GM18526 (cell line): ENCODE results near the gene S100A10.

ENCODE experiments used
- POLR2A ChIP-seq: IDR thresholded peaks from 3 replicates; pipeline ENCODE4 v1.6.1; 2011; ENCODE audit not compliant: insufficient read length; ENCODE audit errors: extremely low read depth

S100A10 gene

DNA sequence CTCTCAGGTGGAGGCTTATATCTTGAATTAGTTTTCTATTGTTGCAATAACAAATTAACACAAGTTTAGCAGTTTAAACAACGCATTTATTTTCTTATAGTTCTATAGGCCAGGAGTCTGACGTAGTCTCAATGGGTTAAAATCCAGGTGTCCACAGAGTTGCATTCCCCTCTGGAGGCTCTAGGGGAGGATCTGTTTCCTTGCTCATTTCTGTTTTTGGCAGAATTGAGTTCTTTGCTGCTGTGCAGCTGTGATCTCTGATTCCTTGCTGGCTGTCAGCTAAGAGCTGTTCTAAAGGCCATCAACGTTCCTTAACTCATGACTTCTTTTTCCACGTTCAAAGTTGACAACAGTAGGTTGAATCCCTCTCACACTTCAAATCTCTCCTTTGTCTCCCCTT lies 31.8 kb downstream of the S100A10 start:
- TF ChIP-seq POLR2A, result no peak

DNA sequence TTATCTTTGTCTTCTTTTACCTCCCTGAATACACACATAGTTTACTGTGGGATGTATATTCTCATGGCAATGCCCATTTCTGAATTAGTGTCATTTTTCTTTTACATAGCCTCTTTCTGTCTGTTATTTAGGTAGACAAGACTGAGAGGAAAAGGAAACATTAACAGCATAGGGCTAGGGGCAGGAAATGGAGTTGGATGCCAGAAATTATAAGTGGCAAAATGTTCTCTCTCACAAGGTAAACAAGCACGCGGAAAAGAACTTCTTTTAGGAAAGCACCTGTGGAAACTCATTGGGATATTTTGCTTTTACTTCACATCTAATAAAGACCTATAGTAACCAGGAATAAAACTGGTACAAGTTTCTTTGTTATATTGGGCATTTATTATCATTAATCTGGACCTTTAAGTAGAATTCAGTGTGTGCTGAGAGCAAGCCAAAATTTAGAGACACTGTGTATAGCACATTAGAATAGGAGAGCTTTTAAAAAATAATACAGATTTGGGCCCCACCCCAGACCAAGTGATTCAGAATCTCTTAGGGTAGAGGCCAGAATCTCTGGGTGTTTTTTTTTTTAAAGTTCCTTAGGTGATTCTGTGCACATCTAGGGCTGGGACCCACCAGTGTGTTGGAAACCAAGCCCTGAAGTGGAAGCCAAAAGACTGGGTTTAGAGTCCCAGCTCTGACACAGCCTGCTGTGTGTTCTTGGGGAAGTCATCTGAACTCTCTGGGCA lies 32.7 kb downstream of the S100A10 start:
- TF ChIP-seq POLR2A, result no peak

DNA sequence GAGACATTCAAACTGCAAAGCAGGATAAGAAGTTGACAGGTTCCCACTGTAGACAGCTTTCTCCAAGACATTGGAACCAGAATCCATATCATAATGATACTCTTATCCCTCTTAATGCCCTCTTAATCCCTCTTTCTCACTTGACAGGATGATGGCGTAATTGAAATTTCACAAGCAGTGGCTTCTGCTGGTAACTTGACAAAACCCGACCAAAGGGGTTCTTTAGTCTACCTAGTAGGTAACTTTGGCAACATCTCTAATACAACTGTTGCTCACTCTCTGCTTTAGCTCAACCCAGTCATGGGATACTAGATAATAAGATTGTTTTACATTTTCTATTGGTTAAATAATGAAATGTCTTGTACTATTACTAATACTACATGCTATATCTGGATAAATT lies 34.7 kb downstream of the S100A10 start:
- TF ChIP-seq POLR2A, result no peak

DNA sequence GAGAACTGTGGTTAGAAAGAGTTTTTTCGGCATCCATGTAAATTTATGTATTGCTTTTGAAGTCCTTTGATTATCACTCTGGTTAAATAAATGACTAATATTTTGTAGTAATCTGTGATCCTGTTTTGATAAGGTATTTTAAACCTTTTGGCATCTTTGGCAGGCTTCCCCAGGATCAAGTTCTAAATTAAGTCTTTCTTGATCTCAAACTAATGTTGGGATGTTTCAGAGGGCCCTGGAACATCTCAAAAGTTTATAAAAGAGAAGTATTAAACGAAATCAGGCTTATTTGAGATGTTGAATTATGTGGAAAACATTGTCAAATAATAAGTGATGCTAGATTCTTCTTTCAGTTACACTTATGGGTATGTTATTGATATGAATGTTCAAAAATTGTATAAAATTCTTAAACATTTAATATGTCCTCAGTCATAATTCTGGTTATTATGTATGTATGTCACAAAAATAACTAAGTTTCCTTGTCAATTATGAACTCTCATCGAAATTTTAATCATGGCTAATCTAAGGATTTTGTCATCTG lies 36.6 kb downstream of the S100A10 start:
- TF ChIP-seq POLR2A, result no peak

DNA sequence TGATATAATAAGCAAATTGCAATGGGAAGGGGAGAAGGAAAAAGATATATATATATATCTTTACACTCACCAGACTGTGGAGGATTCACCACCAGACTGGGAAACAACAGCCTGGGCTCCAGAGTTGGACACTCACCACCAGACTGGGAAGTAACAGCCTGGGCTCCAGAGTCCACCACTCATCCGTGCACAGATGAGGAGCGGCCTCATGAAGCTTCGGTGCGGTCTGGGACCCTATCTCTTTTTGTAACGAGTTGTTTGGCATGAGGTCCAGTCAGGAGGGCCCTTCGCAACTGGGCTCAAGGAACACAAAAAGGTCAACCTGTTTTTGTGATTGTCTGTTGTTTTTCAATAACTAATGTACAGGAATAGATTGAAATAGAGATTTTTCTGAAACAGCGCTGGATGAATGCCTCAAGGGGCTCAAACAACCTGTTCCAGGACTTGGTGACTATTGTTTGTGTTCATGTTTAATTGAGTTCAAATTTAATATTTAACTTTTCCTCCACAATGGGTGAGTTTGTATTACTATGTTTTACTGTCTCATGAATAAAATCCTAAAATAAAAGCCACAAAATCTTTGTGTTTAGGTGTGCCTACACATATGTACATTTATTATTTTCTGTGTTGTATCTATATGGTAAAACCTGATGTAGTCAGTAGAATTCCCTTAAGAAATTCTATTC lies 40.1 kb downstream of the S100A10 start:
- TF ChIP-seq POLR2A, result no peak

DNA sequence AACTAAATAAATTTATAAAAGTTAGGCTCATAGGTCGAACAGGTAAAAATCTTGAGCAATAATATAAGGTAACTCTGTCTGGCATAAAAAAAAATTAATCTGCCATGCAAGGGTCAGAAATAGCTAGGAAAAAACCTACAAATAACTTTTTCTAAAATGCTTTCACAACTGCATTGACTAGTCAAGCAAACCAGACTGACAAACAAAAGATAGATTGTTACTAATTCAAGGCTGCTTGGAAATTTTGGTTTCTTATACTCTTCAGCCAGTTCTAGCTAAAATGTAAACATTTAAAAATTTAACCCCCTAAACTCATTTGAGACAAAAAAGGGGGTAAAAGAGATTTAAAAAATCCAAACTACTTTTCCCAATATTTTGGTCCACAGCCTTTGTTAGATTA lies 40.8 kb downstream of the S100A10 start:
- no peak for TF ChIP-seq POLR2A

DNA sequence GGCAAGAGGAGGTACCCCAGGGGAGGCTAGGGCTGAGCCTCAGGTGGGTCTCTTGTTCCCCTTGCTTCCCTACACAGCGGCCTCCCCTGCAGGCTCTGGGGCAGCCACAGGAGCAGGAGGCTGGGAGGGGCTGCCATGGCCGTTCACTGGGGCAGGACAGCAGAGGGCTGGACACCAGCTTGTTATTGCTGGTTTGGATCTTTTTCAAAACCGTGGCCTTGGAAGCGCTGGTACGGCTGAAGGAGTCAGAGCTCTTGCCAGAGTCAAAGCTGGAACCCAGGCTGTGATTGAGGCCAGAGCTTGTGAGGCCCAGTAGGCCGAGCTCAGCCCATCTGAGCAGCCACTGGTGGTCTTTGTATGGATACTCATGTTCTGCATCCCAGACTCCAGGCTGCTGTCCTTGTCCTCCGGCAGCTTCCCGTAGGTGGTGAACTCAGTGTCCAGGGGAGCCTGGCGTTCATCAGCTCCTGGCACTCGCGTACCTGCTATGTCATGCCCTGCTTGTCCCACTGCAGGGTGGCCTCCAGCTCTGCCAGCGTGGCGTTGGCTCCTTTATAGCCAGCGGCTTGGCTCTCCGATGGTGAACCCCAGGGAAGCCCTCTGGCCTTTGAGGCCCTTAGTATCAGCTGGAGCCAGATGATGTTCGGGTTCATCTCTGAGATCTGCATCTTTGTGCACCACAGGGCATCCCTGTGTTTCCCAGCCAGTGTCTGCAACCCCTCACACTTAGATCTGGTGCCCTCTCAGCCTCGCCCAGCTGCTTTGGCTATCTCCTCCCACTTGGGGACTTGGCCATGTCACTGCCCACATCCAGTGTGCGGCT lies 44.1 kb downstream of the S100A10 start:
- TF ChIP-seq POLR2A, result no peak

DNA sequence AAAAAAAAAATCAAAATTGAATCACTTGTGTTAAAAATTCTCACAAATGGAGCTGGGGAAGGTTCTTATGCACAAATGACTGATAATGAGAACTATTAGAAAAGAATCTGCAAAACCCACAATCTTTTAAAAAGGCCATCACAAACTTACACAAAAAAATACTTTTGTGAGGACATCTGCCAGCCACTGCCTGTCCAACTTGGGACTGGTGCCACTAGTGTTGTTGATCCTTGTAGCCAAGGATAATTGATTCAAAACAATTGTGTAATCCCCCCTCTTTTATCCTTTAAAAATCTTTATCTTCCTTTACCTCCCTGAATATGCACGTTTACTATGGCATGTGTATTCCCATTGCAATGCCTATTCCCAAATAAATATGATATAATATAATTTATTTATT lies 45.2 kb downstream of the S100A10 start:
- TF ChIP-seq POLR2A, result no peak

DNA sequence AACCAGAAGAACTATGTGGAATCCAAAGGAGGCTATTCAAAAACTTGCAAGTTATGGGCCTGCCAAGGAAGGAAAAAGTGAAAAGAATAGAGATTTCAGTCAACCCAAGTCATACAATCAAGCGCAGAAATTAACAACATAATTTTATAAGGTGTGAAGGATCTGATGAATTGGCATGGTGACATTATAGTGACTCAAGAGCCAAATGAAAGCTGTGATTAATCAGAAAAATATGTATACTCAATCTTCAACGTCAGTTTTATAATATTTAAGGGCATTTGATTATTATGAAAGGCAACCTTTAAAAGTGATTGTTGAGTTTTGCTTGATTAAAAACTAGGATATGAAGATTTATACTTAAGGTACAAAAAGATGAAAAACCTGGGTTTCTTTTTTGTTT lies 46.5 kb downstream of the S100A10 start:
- no peak for TF ChIP-seq POLR2A

DNA sequence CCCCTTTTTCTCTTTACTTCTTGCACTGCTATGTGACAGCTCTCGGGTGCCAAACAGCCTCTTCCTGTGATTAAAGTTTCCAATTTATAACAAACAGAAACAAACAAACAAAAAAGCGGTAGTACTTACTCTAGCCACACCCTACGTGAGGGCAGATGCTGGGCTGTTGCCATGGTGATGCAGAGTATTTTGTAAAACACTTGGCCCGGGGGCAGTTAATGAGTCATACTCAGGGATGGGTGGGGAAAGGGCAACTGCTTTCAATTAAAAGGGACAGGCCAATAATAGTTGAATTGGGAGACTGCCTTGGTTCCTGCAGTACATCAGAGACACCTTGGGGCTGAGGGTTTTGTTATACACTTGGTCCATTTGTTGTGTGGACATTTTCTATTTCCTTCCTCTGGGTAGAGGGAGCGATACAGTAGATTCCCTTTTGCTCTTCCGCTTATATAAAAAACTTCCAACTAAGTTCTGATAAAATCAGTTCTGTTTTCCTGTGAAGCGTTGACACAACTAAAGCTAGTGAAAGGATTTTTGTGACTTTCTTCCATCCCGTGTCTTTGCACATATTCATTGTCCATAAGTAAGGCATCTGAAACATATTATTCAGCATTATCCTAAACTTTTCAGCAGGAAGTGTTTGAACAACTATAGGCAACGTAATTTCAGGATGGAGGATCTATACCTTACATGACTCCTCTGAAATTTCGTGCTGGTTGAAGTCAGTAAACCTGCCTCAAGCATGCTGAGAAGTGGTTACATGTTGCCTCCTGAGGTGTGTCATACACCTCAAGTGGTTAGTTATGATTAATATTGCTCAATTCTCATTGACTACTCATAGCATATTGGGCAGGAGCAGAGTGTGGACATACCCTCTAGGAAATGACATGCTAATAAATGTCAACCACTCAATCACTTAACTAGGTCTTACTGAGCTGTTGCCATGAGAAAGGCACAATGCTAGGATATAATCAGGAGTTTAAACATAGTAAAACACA lies 47.6 kb downstream of the S100A10 start:
- no peak for TF ChIP-seq POLR2A

DNA sequence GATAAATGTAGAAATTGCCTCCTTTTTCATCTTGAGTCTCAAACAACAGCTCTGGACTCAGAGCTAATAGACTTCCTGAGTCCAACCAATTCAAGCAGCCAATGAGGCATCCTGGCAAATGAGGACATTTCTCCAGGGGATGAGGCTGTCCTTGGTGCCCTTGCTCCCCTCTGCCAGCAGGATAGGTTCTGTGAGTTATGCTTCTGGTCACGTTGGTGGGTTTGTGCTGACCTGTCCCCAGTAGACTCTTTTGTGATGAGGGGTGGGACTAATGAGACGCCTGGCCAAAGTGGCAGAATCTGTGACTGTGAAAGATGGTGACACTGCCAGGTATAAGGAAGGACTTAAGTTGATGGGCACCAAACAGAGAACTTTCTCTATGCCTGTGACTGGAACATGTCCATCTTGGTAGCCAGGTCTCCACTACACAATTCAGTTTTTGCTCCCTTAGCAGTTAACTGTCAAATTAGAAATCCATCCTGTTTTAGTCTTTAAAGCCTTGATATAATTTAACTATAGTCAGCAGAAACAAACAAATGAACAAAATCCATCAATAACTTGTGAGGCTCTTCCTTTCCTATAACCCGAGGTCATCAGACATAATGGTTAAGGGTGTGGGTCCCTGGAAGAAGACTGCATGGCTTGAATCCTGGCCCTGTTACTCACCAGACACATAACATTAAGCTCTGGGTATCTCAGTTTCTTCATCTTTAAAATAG lies 48.6 kb downstream of the S100A10 start:
- no peak for TF ChIP-seq POLR2A

DNA sequence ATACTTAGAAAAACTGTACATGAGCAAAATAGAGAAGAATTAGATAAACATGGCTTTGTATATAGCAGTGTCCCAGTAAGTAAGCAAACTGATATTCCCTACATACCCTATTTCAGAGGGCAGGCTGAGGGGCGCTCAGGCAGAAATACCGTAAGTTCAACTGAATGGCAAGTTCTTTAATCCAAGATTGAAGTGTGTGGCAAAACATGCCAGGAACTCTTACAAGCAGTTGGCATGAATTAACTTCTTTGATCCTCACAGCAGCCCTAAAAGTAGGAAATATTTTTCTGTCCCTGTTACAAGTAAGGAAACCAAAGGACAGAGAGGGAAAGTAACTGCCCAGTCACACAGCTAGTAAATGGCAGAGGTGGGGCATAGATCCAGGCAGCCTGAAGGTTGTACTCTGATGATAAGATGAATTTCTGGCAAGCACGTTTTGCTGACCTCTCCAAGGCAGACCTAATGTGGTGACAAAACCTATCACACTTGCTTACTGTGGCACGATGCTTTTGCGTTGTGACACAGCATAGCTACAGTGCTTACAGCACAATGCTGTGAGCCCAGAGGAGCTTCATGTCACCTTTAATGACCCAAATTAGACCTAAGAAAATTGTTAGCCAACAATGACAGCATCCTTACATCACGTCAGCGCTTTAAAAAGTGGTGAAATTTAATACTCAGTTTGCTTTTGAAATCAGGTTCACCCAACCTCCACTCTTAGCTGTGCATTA lies 49.4 kb downstream of the S100A10 start:
- TF ChIP-seq POLR2A, result no peak

DNA sequence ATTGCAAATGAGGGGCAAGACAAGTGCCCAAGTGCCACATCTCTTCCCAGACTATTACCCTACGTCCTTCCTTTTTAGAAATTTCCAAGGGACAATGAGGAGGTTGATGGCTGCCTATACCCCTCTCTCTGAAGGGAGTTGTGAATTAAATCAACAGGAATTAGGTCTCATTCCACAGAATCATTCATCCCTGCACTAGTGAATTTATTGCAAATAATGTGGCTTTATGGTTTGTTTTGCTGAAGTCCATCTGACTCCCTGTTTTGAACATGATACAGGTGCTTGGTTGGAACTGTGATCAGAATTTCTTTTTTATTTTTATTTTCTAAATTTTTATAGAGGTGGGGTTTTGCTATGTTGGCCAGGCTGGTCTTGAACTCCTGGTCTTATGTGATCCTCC lies 50.1 kb downstream of the S100A10 start:
- no peak for TF ChIP-seq POLR2A
